ENCODE measurements around the gene IFIT3.

Gene IFIT3

GRCh38 chr10:89332123-89332633 is 4.4 kb downstream of the IFIT3 start:
- no peak for DNase-seq

GRCh38 chr10:89335226-89335625 is 7.4 kb downstream of the IFIT3 start:
- no peak for DNase-seq

GRCh38 chr10:89336241-89336640 is 8.4 kb downstream of the IFIT3 start:
- no peak for DNase-seq

- peak in 6 of 56 donors; percentile 17 to 49 (median 32) for DNase-seq
Measured at GRCh38 chr10:89337484-89337883, 9.7 kb downstream of the IFIT3 start.

GRCh38 chr10:89338713-89339112 is 10.9 kb downstream of the IFIT3 start:
- no peak for DNase-seq

- DNase-seq, result no peak
Measured at GRCh38 chr10:89339875-89340274, 12.1 kb downstream of the IFIT3 start.

- DNase-seq, result no peak
Measured at GRCh38 chr10:89341649-89342048, 13.9 kb downstream of the IFIT3 start.

GRCh38 chr10:89342206-89342958 is 14.6 kb downstream of the IFIT3 start:
- peak in 53 of 56 donors; percentile 23 to 91 (median 76) for DNase-seq

GRCh38 chr10:89343089-89343767 is 15.4 kb downstream of the IFIT3 start:
- no peak for DNase-seq

- DNase-seq, result no peak
Measured at GRCh38 chr10:89344156-89344555, 16.4 kb downstream of the IFIT3 start.

- DNase-seq, result no peak
Measured at GRCh38 chr10:89345367-89346000, 17.7 kb downstream of the IFIT3 start.

GRCh38 chr10:89346405-89347254 is 18.8 kb downstream of the IFIT3 start:
- DNase-seq, result no peak

GRCh38 chr10:89347701-89348457 is 20.1 kb downstream of the IFIT3 start:
- DNase-seq, result peak in 12 of 56 donors; percentile 16 to 52 (median 36)

GRCh38 chr10:89348481-89348880 is 20.7 kb downstream of the IFIT3 start:
- DNase-seq, result no peak

GRCh38 chr10:89348975-89349374 is 21.2 kb downstream of the IFIT3 start:
- no peak for DNase-seq

GRCh38 chr10:89350631-89351315 is 23.0 kb downstream of the IFIT3 start:
- peak in 2 of 56 donors; percentile 11 to 28 for DNase-seq

GRCh38 chr10:89351412-89351779 is 23.6 kb downstream of the IFIT3 start:
- no peak for DNase-seq

GRCh38 chr10:89351780-89352597 is 24.2 kb downstream of the IFIT3 start:
- DNase-seq, result peak in 1 of 56 donors; percentile 12

GRCh38 chr10:89352802-89353201 is 25.0 kb downstream of the IFIT3 start:
- DNase-seq, result no peak

Measured in nucleus accumbens (tissue), 56 donors.